Measurements from ENCODE around the gene SYT8. TPM values are rescaled to one million over a fixed set of nuclear protein-coding genes. Genes with fewer than 3 reads are reported as not detected.

Gene SYT8
- total RNA-seq, 1 donor from 2014 or later: 16.2 TPM

Small RNAs within 50 kb of the gene (small RNA-seq; reads per million reads assigned to genes)
- not detected for gene AC051649.1 (ENCODE audit: low replicate concordance)
- not detected for gene MIR4298 (ENCODE audit: low replicate concordance)

Other genes with a start within 250 kb of the SYT8 start
- gene KRTAP5-1, start 249.7 kb upstream of the SYT8 start, total RNA-seq: not detected
- not detected for gene KRTAP5-2, start 236.7 kb upstream of the SYT8 start, total RNA-seq
- not detected for gene KRTAP5-3, start 226.5 kb upstream of the SYT8 start, total RNA-seq
- gene KRTAP5-4, start 212.9 kb upstream of the SYT8 start, total RNA-seq: not detected
- gene KRTAP5-5, start 205.2 kb upstream of the SYT8 start, total RNA-seq: not detected
- gene KRTAP5-6, start 137.8 kb upstream of the SYT8 start, total RNA-seq: not detected
- gene IFITM10, start 84.4 kb upstream of the SYT8 start, total RNA-seq: 0.31 TPM
- gene CTSD, start 71.1 kb upstream of the SYT8 start, total RNA-seq: 134 TPM
- gene TNNI2, start 4.0 kb downstream of the SYT8 start, total RNA-seq: 3,551 TPM
- gene LSP1, start 18.1 kb downstream of the SYT8 start, total RNA-seq: 84.2 TPM
- 4.8 TPM for gene PRR33, start 56.9 kb downstream of the SYT8 start, total RNA-seq
- gene TNNT3, start 84.7 kb downstream of the SYT8 start, total RNA-seq: 5,696 TPM
- 32.7 TPM for gene MRPL23, start 112.3 kb downstream of the SYT8 start, total RNA-seq
- gene H19, start 162.9 kb downstream of the SYT8 start, total RNA-seq: 18,800 TPM

All from tongue (tissue), 2 donors.